GM18858 (cell line): ENCODE data around the gene TIMM50.
"Not testable (repeated sequence)": the region's sequence is repeated elsewhere in the genome, so short reads cannot be mapped to it uniquely, and the experiment has no call there.

Experiments
- ATAC-seq: cut with Tn5 transposase; IDR thresholded peaks from one replicate; pipeline ENCODE4 v1.9.1; 2021; ENCODE audit not compliant: unreplicated experiment

Gene TIMM50

DNA sequence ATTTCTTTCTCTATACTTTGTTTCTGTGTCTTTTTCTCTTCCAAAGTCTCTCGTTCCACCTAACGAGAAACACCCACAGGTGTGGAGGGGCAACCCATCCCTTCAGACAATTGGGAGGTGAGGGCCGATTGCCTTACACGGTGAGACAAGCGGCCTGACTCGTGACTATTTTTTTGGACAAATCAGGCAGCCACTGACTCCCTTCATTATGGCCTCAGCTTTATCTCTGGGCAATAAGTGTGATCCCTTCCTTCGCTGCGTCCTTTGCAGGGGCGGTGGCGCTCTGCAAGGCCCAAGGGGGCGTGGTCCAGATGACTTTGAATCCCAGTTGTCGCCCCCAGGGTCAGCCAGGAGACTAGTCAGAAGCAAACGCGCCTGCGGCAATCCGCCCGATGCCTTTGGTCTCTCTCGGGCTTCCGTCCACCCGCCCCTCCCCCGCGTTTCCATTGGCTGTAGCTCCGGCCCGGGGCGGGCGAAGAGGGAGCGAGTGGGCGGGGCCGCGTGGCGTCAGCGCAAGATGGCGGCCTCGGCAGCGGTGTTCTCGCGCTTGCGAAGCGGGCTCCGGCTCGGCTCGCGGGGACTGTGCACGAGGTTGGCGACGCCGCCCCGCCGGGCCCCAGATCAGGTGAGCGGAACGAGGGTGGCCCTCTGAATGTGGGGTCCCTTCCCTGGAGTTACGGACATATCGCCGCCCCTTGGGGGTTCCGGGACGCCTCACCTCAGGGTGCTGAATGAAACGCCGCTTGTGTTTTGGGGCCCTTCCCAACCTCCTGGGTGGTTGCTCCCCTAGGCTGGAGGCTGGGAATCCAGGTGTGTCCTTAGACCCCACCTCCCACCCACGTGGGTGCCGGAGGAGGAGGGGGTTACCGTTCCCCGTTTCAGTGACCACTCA is at the start of gene TIMM50:
Gene TIMM50, plus strand, starts transcription at position 502 of the 892 bp plus-strand sequence. Its CDS starts 16 bp downstream, at position 518.
- peak; percentile 74 for ATAC-seq

GRCh38 chr19:39432677-39433025 is 48.0 kb upstream of the TIMM50 start:
- ATAC-seq = no peak

DNA sequence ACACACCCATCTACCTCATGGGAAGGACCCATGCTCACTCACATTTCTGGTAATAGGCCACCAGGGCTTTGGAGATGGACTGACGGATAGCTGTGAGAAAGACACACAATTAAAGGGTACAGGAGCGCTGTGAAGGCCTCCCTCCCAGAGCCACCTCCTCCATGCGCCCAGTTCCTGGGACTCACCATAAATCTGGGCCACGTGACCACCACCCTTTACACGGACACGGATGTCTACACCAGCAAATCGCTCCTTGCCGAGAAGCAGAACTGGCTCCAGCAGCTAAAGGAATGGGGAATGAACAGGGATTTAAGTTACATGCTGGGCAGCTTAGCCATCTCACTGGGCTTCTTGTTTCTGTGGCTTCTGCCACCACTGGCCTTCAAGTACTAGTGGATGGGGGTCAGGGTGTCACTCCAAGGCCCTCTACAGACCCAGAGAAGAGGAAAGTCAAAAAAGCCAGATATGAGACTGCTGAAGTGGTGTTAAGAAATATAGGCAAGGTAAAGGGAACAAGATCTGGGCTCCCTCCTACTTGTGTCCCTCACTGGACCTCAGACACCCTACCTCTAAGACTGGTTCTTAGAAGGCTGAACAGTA is 47.1 kb upstream of the TIMM50 start:
- ATAC-seq = no peak

DNA sequence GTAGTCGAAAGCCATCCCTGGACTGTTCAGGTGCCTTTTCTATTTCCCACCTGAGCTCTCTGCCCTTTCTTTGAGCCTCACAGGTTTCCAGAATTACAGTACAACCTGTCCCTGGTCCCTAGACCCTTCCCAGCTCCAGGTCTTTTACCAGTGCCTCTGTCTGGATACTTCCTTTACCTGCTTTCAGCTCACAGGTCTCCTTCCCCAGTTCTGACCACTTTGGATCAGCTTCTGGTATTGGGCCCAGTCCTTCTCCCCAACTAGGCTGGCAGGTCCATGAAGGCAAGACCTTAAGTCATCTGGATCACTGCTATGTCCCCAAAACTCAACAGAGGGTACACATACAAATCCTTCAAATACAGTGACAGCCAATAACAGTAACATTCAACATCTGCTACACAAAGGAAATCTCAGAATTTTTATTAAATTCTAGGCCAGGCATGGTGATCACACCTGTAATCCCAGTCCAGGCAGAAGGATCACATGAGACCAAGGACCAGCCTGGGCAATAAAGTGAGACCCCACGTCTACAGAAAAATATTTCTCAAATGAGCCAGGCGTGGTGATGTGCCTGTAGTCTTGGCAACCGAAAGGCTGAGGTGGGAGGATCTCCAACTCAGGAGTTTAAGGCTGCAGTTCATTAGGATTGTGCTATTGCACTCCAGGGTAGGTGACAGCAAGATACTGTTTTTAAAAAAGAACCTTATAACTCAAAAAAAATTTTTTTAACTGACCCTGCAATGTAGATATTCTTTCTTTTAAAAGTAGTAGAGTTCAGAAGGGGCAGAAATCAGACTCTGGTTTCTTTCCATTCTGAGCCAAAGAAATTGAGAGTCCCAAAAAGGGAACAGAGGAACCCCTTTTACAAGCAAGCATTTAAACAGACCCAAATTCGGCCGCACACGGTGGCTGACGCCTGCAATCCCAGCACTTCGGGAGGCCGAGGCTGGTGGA is 46.2 kb upstream of the TIMM50 start:
- no peak for ATAC-seq

DNA sequence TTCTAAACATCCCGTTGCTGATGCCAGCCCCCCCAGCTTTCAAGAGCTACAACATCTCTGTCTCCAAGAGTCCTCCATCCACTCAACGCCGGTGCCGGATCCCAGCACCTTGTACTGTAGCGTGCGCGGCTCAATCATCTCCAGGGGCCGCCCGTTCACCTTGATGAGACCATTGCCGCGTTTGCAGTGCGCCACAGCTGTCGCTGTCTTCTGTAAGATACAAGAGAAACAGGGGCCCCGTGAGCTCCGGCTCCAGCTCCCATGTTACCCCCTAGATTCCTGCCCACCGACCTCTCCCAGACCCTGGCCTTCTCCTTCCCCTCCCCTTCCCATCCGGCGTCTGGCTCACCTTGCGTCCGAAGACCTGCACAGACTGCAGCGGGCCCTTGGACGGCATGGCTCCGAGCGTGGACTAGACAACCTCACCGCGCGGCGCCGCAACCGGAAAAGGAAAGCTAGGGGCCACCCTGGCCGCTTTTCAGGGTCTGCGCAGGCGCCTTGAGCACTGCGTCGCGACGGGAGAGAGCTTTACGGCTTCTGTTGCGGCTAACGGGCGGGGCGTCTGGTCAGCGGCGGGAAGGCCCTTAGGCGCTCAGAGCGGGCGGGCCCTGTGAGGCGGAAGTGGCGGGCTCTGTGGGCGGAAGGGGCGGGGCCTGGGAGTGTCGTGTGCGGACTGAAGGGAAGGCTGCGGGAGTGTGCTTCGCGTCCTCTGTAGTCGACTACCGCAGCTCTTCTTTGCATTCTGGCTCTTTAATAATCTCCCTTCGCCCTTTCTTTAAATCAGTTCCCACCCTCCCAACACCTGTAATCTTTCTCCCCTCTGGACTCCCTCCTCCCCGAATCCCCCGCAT is 44.9 kb upstream of the TIMM50 start, which contains the start of gene RPS16:
Gene RPS16, minus strand, starts transcription at position 451 of the 851 bp plus-strand sequence. Its CDS starts 54 bp downstream, at position 397.
- peak; percentile 58 for ATAC-seq

- ATAC-seq = no peak
These were observed 44.3 kb upstream of the TIMM50 start for GRCh38 chr19:39436350-39436716.

DNA sequence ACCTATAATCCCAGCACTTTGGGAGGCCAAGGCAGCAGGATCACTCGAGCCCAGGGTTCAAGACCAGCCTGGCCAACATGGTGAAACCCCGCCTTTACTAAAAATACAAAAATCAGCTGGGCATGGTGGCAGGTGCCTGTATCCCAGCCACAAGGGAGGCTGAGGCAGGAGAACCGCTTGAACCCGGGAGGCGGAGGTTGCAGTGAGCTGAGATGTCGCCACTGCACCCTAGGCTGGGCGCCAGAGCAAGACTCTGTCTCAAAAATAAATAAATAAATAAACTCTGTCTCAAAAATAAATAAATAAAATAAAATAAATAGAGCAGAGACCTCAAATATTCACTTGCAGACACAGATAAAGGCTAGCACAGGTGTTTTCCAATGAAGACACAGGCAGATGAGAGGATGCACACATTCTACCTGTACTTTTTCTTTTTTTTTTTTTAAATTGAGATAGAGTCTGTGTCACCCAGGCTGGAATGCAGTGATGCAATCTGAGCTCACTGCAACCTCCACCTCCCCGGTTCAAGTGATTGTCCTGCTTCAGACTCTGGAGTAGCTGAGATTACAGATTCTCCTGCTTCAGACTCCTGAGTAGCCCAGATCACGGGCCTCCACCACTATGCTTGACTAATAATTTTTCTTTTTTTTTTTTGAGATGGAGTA is 42.2 kb upstream of the TIMM50 start:
- no peak for ATAC-seq

DNA sequence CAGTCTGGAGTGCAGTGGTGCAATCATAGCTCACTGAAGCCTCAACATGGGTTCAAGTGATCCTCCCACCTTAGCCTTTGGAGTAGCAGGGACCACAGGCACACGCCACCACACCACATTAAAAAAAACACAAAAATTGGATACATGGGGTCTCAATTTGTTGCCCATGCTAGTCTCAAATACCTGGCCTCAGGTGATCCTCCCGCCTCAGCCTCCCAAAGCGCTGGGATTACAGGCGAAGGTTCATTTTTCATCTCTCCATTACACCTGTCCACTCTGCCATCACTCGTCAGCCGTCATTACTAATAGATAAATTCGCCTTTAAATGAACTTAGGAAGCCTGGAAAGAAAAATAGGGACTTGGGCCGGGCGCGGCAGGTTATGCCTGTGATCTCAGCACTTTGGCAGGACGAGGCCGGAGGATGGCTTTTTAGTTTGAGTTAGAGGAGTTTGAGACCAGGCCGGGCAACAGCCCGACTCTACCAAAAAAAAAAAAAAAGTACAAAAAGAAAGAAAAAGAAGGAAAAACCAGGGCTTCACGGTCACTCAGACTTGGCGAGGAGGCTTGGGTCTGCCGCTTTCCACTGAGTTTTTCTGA is 35.9 kb upstream of the TIMM50 start:
- no peak for ATAC-seq

GRCh38 chr19:39445196-39446111 is 35.2 kb upstream of the TIMM50 start, which contains the start of gene SUPT5H:
TSS of gene SUPT5H (plus strand) at chr19:39445582. CDS start at chr19:39445891, 309 bp downstream.
- ATAC-seq = peak; percentile 75

- no peak for ATAC-seq
These were observed 34.1 kb upstream of the TIMM50 start for GRCh38 chr19:39446365-39447084.

- ATAC-seq = no peak
These were observed 32.4 kb upstream of the TIMM50 start for GRCh38 chr19:39448271-39448670.

DNA sequence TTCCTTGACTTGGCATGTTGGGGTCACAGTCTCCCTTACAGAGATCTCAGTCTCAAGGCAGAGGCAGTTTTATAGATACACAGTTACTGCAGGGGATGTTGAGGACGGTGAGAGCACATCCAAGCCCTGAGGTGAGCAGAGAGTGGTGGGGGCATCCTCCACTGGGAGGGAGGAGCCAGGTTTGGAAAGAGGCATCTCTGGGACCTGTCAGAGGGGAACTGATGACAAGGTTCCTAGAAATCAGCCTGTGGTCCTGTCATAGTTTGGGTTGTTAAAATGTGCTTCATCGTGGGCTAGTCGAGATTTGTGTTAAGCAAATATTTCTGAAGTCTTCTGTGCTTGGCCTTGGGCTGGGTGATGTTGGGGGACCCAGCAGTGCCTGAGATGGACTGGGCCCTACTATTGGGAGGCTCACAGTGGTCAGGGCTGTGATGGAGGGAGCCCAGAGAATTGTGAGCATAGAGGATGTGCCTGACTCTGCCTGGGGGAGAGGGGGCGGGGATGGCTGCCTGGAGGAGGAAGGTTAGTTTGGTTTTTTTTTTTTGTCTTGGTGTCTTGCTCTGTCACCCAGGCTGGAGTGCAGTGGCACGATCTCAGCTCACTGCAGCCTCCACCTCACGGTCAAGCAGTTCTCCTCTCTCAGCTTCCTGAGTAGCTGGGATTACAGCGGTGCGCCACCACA is 31.4 kb upstream of the TIMM50 start:
- ATAC-seq = no peak

- not testable (repeated sequence) for ATAC-seq
These were observed 29.4 kb upstream of the TIMM50 start for GRCh38 chr19:39451257-39451656.

GRCh38 chr19:39463403-39463802 is 17.2 kb upstream of the TIMM50 start:
- no peak for ATAC-seq

GRCh38 chr19:39465956-39466747 is 14.5 kb upstream of the TIMM50 start:
- ATAC-seq = no peak

DNA sequence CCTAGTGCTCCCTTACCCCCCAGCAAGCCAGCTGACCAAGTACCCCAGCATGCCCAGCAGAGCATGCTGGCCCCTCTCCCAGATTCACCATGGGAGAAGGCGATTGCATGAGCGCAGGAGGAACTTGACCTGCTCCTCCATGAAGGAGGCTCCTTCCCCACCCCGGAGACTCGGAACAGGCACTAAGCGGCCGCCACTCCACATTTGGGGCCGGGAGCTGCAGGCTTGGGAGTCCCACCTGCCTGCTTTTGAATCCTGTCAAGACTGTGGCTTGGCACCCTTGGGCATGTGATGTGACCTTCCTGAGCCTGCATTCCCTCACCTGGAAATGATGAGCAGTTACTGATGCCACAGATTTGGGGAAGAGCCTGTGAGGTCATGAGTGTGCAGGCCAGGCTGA is 12.7 kb upstream of the TIMM50 start:
- ATAC-seq = no peak
